ENCODE measurements around the gene CYP3A5. TPM values are rescaled to one million over a fixed set of nuclear protein-coding genes. Genes with fewer than 3 reads are reported as not detected.

CYP3A5 gene
- total and polyA plus RNA-seq, 2 of the 8 experiments (the other 6 are each of a cell fraction or from before 2014, with no cell fraction given) = 0.06 TPM; not detected in 1

DNA sequence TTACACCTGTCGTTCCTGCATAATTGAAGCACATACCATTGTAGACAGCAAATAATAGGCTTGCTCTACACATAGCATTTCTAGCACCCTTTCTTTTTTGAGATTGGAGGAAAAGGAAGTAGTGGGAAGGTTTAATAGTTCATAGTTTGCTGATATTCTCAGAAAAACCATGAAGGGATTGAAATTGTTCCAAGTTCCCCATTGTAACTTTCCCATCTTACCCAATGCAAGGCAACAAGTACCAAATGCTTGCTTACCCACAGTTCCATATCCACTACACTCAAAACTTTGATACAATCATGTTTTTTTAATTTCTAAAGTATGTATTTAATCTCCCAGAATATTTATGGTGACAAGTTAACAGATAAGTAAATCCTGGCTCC, 13.8 kb downstream of the CYP3A5 start:
- H2AFZ ChIP-seq (ENCODE audit: low read length) = no peak overlapping the region
- no peak overlapping the region for H3K4me2 ChIP-seq (ENCODE audit: insufficient read depth in 1 of 2, low read depth in 2 of 2, low read length in 2 of 2)
- H3K4me3 ChIP-seq (ENCODE audit: extremely low read depth in 1 of 4, insufficient read depth in 2 of 4, low read depth in 3 of 4, low read length in 4 of 4) = no peak overlapping the region
- CTCF ChIA-PET (ENCODE audit: partially characterized antibody) = no interaction called here
- H4K91ac ChIP-seq (replicated peaks; ENCODE audit: insufficient read length, low read length) = no peak overlapping the region
- H3K18ac ChIP-seq (ENCODE audit: extremely low read depth, low read length) = no peak overlapping the region
- H3K23me2 ChIP-seq (ENCODE audit: low read depth, low read length) = no peaks in the 10 kb centered on the region; the same call in 1 of the 2 replicates
- H3K27me3 ChIP-seq (replicated peaks in 1 of 4; ENCODE audit: control insufficient read depth in 3 of 4, extremely low read depth in 1 of 4, insufficient read depth in 3 of 4, low read length in 3 of 4) = no peaks in the 10 kb centered on the region
- H3K4me1 ChIP-seq (replicated peaks in 1 of 4; ENCODE audit: control insufficient read depth in 3 of 4, insufficient read depth in 4 of 4, low read length in 3 of 4) = no peaks in the 10 kb centered on the region
- H3K9me3 ChIP-seq (ENCODE audit: insufficient read depth in 2 of 2, low read depth in 1 of 2, low read length in 1 of 2) = peaks cover 0 to 4% of the 10 kb centered on the region in 2 experiments; a peak in 1 of 4 replicates
- no peaks in the 10 kb centered on the region; a peak in 1 of 8 replicates for H3K36me3 ChIP-seq (ENCODE audit: control insufficient read depth in 2 of 4, insufficient read depth in 4 of 4, low read length in 3 of 4)
- TF ChIP-seq MAFK (IDR thresholded peaks at IDR 0.05; ENCODE audit: low read depth, low read length) (no peak), ASH2L (IDR thresholded peaks at IDR 0.05; ENCODE audit: low read length) (no peak), TEAD4 (IDR thresholded peaks at IDR 0.05; ENCODE audit: low read depth, low read length) (no peak), POLR2AphosphoS5 (IDR thresholded peaks at IDR 0.05; ENCODE audit: low read depth, low read length) (no peak), SIRT6 (IDR thresholded peaks at IDR 0.05; ENCODE audit: low read length) (no peak), EZH2 (IDR thresholded peaks at IDR 0.05; ENCODE audit: low read depth, low read length, severe bottlenecking) (no peak), EGR1 (IDR thresholded peaks at IDR 0.05; ENCODE audit: borderline replicate concordance, low read depth, low read length) (no peak)
- no peak overlapping the region for H2BK15ac ChIP-seq (ENCODE audit: low read length)
- no peak overlapping the region for H4K8ac ChIP-seq (ENCODE audit: extremely low read depth, insufficient read depth, low read length)
- no peak overlapping the region for H3K27ac ChIP-seq (ENCODE audit: low read depth, low read length)
- no peaks in the 10 kb centered on the region; the same call in 1 of the 2 replicates for H3K79me1 ChIP-seq (ENCODE audit: low read depth, low read length)
- no peak overlapping the region for H3K14ac ChIP-seq (ENCODE audit: insufficient read length)
- POLR2A ChIA-PET (ENCODE audit: partially characterized antibody) = no interaction called here
- H3K23ac ChIP-seq (ENCODE audit: insufficient read length) = no peak overlapping the region
- H4K5ac ChIP-seq (ENCODE audit: insufficient read length, low read depth, low read length) = no peak overlapping the region
- no peak overlapping the region for H2BK20ac ChIP-seq (ENCODE audit: low read length)
- H2BK12ac ChIP-seq (ENCODE audit: low read depth, low read length) = no peak overlapping the region
- H2BK5ac ChIP-seq (ENCODE audit: low read depth, low read length) = no peak overlapping the region
- H4K20me1 ChIP-seq (replicated peaks in 1 of 2; ENCODE audit: control insufficient read depth in 1 of 2, insufficient read depth in 2 of 2, low read length in 2 of 2) = peaks cover 0 to 1% of the 10 kb centered on the region in 2 experiments
- no peak overlapping the region for H2BK120ac ChIP-seq (replicated peaks; ENCODE audit: low read depth, low read length)
- no peak overlapping the region for H3K4ac ChIP-seq (replicated peaks; ENCODE audit: insufficient read length, low read depth, low read length)
- H3K9ac ChIP-seq (replicated peaks in 1 of 4; ENCODE audit: extremely low read depth in 1 of 4, low read depth in 3 of 4, low read length in 3 of 4) = no peak overlapping the region
- FAIRE-seq (no peak), DNase-seq (ENCODE audit: low read depth in 1 of 2, low spot score in 2 of 2) (no peak)
- 81% methylated on average over 1 of the region's 1 CpG; no CpG with 5 or more reads in 1 of the 2 experiments for WGBS, 2 experiments (ENCODE audit: extremely low coverage in 1 of 2, insufficient coverage in 1 of 2, insufficient read length in 1 of 2, insufficient replicate concordance in 2 of 2, low coverage in 1 of 2, low lambda C conversion rate in 2 of 2, missing lambda C conversion rate in 1 of 2)
- no peak overlapping the region for H2AK5ac ChIP-seq (ENCODE audit: low read depth, low read length)
- no peak overlapping the region for H3K56ac ChIP-seq (replicated peaks; ENCODE audit: insufficient read length, low read depth, low read length)
- no peaks in the 10 kb centered on the region for H3K79me2 ChIP-seq (ENCODE audit: control insufficient read depth in 1 of 2, insufficient read depth in 2 of 2, low read length in 2 of 2)

Data from H1 (cell line).